WTC11 (cell line): ENCODE data around the gene SGIP1.

Source experiments
- CREM ChIP-seq: sonication (generic); formaldehyde crosslinking; IDR thresholded peaks from 2 replicates; pipeline ENCODE4 v1.8.1; 2022; ENCODE audit warnings: mild to moderate bottlenecking, missing genetic modification reagents, moderate library complexity
- EMX1 ChIP-seq: fragments of 250-450 bp; sonication (Bioruptor Pico); IDR thresholded peaks from 2 replicates; pipeline ENCODE4 v1.8.0; 2021; ENCODE audit warnings: mild to moderate bottlenecking
- ETV6 ChIP-seq: sonication (generic); formaldehyde crosslinking; IDR thresholded peaks from 2 replicates; pipeline ENCODE4 v1.8.1; 2022; ENCODE audit warnings: mild to moderate bottlenecking, missing genetic modification reagents
- MYBL2 ChIP-seq: sonication (generic); formaldehyde crosslinking; IDR thresholded peaks from 2 replicates; pipeline ENCODE4 v1.8.1; 2023; ENCODE audit warnings: mild to moderate bottlenecking, moderate library complexity, missing genetic modification reagents
- NFYB ChIP-seq: sonication (generic); formaldehyde crosslinking; conservative IDR thresholded peaks from 2 replicates; pipeline ENCODE4 v1.8.0; 2022; ENCODE audit warnings: low read depth, missing genetic modification reagents
- SMAD3 ChIP-seq: sonication (generic); formaldehyde crosslinking; IDR thresholded peaks from 2 replicates; pipeline ENCODE4 v1.8.0; 2022; ENCODE audit warnings: missing genetic modification reagents, mild to moderate bottlenecking, borderline replicate concordance
- SP1 ChIP-seq: sonication (generic); formaldehyde crosslinking; conservative IDR thresholded peaks from 2 replicates; pipeline ENCODE4 v1.8.1; 2022; ENCODE audit warnings: missing genetic modification reagents
- TEAD4 ChIP-seq: sonication (generic); formaldehyde crosslinking; IDR thresholded peaks from 2 replicates; pipeline ENCODE4 v1.8.0; 2022; ENCODE audit warnings: mild to moderate bottlenecking, missing genetic modification reagents
- ZBTB21 ChIP-seq: sonication (generic); formaldehyde crosslinking; IDR thresholded peaks from 2 replicates; pipeline ENCODE4 v1.8.1; 2023; ENCODE audit warnings: mild to moderate bottlenecking, missing genetic modification reagents, borderline replicate concordance
- TF ChIP-seq, protein P1 (sequence below): fragments of 200-600 bp; IDR thresholded peaks from 2 replicates; pipeline ENCODE4 v1.8.0; 2022; ENCODE audit warnings: antibody characterized with exemption
- TF ChIP-seq, protein P2 (sequence below): sonication (generic); formaldehyde crosslinking; IDR thresholded peaks from 2 replicates; pipeline ENCODE4 v1.8.0; 2022; ENCODE audit warnings: mild to moderate bottlenecking, missing genetic modification reagents
- TF ChIP-seq, protein P3 (sequence below): sonication (generic); formaldehyde crosslinking; IDR thresholded peaks from 2 replicates; pipeline ENCODE4 v1.8.1; 2022; ENCODE audit warnings: mild to moderate bottlenecking, missing genetic modification reagents, moderate library complexity, borderline replicate concordance
- TF ChIP-seq, protein P4 (sequence below): sonication (generic); formaldehyde crosslinking; IDR thresholded peaks from 2 replicates; pipeline ENCODE4 v1.8.0; 2022; ENCODE audit warnings: missing genetic modification reagents

DNA sequence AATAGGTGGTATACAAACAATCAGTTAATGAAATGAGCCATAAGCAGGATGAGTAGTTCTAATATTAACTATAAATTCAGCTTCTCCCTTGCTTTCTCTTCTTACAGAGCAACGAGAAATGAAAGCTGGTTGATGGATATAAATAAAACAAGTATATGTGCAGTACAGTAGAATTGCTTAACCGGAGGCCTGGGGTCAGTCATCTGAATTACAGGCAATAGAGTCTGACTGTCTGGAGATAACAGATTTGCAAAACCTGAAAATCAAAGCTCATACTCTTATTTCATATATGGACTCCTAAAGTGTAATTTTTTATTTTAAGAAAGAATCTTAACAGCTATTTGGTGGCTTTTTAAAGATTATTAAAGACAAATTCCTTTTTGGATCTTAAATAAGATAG, 43.1 kb upstream of the SGIP1 start:
- TF ChIP-seq, protein P1, sequence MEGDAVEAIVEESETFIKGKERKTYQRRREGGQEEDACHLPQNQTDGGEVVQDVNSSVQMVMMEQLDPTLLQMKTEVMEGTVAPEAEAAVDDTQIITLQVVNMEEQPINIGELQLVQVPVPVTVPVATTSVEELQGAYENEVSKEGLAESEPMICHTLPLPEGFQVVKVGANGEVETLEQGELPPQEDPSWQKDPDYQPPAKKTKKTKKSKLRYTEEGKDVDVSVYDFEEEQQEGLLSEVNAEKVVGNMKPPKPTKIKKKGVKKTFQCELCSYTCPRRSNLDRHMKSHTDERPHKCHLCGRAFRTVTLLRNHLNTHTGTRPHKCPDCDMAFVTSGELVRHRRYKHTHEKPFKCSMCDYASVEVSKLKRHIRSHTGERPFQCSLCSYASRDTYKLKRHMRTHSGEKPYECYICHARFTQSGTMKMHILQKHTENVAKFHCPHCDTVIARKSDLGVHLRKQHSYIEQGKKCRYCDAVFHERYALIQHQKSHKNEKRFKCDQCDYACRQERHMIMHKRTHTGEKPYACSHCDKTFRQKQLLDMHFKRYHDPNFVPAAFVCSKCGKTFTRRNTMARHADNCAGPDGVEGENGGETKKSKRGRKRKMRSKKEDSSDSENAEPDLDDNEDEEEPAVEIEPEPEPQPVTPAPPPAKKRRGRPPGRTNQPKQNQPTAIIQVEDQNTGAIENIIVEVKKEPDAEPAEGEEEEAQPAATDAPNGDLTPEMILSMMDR = no peak
- TF ChIP-seq NFYB (CRISPR knock-in tag) (no peak), ETV6 (CRISPR knock-in tag) (no peak), ZBTB21 (CRISPR knock-in tag) (no peak), TEAD4 (CRISPR knock-in tag) (no peak), SP1 (CRISPR knock-in tag) (no peak), EMX1 (CRISPR knock-in tag) (no peak), MYBL2 (CRISPR knock-in tag) (no peak), CREM (CRISPR knock-in tag) (no peak), SMAD3 (CRISPR knock-in tag) (no peak)
- TF ChIP-seq, protein P2, sequence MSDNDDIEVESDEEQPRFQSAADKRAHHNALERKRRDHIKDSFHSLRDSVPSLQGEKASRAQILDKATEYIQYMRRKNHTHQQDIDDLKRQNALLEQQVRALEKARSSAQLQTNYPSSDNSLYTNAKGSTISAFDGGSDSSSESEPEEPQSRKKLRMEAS = no peak
- TF ChIP-seq, protein P3, sequence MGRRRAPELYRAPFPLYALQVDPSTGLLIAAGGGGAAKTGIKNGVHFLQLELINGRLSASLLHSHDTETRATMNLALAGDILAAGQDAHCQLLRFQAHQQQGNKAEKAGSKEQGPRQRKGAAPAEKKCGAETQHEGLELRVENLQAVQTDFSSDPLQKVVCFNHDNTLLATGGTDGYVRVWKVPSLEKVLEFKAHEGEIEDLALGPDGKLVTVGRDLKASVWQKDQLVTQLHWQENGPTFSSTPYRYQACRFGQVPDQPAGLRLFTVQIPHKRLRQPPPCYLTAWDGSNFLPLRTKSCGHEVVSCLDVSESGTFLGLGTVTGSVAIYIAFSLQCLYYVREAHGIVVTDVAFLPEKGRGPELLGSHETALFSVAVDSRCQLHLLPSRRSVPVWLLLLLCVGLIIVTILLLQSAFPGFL (CRISPR knock-in tag) = no peak
- TF ChIP-seq, protein P4, sequence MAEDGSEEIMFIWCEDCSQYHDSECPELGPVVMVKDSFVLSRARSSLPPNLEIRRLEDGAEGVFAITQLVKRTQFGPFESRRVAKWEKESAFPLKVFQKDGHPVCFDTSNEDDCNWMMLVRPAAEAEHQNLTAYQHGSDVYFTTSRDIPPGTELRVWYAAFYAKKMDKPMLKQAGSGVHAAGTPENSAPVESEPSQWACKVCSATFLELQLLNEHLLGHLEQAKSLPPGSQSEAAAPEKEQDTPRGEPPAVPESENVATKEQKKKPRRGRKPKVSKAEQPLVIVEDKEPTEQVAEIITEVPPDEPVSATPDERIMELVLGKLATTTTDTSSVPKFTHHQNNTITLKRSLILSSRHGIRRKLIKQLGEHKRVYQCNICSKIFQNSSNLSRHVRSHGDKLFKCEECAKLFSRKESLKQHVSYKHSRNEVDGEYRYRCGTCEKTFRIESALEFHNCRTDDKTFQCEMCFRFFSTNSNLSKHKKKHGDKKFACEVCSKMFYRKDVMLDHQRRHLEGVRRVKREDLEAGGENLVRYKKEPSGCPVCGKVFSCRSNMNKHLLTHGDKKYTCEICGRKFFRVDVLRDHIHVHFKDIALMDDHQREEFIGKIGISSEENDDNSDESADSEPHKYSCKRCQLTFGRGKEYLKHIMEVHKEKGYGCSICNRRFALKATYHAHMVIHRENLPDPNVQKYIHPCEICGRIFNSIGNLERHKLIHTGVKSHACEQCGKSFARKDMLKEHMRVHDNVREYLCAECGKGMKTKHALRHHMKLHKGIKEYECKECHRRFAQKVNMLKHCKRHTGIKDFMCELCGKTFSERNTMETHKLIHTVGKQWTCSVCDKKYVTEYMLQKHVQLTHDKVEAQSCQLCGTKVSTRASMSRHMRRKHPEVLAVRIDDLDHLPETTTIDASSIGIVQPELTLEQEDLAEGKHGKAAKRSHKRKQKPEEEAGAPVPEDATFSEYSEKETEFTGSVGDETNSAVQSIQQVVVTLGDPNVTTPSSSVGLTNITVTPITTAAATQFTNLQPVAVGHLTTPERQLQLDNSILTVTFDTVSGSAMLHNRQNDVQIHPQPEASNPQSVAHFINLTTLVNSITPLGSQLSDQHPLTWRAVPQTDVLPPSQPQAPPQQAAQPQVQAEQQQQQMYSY (CRISPR knock-in tag) = no peak
